ENCODE results near the gene RHEX.
"Not testable (repeated sequence)": the region's sequence is repeated elsewhere in the genome, so short reads cannot be mapped to it uniquely, and the experiment has no call there.

Gene RHEX

DNA sequence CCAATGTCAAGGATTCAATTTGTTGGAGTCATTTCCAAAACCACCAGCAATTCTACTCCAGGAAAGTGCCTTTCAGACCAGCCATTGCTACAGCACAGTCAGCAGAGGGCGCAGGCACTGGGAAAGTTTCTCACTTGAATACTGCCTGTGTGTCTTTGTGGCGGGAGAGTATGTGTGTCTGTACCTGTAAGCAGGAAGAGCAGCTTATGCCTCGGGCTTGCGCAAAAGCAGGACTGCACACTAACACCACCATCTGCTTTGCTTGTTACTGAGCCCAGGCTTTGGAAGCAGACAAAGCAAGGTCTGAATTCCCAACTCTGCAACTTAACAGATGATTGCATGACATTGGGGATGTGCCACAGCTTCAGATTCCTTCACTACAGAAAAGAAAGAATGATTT is 22.3 kb upstream of the RHEX start:
- no peak for DNase-seq

DNA sequence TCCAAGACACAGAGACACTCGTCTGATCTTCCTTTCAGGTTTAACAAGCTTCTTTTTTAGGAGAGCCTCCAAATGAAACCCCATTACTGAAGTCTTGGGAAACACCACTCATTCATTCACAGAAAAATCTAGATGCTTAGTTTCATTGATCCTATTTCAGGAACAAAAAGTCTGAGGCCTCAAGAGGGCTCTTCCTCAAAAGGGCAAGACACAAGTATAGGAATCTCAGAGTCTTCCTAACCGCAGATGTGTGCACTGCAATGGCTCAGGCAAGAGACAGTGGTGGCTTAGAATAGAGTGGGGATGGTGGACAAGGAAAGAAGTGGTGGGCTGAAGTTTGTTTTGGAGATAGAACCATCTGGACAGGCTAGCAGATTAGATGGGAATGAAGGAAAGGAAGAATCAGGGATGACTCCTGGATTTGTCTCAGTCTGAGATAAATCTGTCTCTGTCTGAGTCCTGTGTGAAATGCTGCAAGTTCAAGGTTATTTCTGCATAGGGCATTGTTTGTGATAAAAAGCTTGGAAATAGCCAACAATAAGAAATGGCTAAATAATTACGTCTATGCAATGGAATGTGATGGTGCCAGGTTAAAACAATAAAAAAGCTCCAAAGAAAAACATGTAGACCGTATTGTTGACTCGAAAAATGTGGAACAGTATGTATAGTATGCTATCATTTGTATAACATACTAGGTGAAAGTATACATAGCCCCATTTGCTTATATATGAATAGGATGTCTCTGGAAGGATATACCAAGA is 20.4 kb upstream of the RHEX start:
- no peak for DNase-seq

DNA sequence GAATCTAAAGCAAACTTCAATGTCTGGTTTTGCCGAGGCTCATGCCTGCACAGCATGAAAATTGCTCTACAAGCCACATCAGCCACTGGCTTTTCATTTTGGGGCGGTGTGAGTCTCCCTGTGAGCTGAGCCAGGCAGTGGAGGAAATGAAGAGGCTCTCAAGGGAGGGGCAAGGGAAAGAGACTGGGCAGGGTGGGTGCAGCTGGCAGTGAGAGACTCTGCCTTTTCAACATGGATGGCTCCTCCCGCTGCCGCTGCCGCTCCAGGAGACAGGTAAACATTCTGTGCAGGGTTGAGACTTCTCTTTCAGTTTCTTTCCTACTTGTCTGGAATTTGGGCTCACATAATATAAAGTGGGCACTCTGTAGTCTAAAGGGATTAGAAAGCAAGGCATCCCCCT is 17.9 kb upstream of the RHEX start:
- DNase-seq: no peak

DNA sequence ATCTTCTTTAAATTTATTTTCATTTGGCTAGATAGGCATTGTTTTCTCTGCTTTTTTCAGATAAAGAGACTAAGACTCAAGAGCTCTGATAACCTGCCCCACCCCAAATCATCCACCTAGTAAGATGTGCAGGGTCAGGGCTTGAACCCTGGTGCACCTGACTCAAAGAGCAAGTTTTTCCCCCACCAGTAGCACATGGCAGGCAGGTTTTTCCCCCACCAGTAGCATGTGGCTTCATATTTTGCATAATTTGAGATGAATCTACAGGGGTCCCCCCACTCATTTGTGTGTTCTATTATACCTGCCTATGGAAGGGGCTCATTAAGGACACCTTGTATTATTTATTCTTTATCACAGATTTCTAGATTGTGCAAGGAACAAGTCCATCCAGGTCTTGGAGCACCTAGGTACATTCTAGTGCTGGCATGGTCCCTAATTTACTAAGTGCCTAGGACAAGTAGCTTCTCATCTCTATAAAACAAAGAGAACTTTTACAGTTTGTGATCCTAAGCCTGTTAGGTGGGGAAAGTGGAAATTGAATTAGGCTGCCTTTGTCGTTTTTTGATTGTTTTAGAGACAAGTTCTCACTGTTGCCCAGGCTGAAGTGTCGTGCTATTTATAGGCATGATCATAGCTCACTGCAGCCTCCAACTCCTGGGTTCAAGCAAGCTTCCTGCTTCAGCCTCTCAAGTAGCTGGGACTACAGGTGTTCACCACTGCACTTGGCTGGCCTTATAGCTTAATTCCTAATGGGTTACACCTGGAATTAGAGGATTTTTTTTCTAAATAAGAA is 16.1 kb upstream of the RHEX start:
- DNase-seq: no peak

DNA sequence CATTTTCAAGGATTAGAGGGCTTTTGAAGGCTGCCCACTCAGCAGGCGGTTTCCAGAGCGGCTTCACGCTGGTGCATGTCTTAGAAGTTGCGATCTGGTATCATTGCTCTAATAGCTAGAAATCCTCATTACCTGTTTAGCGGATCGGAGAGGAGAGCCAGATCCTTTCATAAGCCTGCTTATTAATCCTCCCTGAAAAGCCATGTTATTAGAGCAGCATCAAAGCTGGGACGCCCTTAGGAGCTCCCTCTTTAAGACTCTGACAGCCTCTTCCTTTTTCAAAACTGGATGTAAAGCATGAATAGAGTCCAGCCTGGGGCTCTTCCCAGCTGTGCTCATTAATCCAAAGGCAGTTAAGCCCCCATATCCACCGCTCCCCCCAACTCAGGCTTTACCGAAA is 15.4 kb upstream of the RHEX start:
- no peak for DNase-seq

DNA sequence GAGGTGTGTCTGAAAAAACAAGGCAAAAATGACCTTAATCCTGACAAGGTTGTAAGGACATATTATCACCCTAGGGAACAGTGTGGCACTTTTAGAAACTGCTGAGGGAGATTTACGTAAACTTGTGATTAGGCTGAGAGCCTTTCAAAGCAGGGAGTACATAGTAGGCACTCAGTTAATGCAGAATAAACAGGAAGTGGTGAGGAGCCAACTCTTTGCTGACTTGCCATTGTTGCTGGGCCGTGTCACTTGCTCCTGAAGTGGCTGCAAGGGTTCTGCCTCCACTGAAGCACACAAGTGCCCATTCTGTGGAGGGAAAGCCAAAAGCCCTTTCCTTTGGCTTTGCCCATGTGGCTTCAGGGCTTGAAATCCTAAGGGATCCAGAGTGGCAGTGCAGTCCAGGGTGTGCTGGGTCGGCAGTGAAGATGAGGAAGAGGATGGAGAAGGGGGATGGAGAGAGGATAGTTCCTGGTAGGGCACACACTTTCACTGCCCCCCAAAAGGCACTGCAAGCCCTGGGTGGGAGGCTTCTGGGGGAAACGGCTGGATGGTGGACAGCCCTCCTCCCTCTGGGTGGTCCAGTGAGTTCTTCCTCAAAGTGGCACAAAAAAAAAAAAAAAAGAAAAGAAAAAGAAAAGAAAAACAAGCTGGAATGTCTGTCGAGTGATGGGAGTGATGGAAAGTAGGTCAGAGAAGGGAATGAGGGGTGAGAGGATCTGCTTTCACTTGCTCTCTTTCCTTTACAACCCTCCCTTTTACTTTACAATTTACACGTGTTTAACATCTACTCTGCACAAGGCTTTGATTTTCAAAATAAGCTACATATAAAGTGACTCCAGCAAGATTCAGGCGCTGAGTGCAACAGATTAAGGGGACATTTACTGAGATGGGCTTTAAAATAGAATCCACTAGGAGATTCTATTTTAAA is 13.7 kb upstream of the RHEX start:
- no peak for DNase-seq

DNA sequence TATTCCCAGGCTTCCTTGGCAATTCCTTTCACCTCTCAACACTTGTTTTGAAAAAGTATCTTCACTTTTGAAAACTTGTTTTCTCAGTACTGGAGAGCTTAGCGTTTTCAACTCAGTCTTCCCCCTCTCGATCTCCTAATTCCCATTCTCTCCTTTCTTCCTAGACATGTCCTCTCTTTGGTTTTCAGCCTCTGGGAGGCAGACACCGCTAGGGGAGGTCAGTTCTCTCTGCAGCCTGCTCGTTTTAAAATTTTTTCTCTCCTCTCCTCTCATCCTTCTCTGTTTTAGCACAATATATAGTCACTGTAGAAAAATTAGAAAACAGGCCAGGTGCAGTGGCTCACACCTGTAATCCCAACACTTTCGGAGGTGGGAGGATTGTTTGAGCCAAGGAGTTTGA is 12.6 kb upstream of the RHEX start:
- DNase-seq: no peak

DNA sequence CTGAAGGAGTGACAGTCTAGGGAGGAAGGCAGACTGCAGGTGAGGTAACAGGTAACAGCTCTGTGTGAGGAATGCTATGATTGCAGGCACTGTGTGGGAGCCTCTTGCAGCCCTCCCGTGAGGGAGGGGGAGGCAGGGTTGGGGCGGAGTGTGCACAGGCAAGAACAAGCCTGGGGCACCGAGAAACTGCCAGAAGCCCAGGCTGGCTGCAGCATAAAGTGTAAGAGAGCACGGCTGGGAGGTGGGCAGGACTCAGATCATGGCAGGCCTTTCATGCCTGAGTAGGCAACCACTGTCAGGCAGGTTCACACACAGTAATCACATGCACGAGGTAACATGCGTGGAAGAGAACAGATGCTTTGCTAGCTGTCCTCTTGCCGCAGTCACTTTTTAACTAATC is 11.3 kb upstream of the RHEX start:
- no peak for DNase-seq

DNA sequence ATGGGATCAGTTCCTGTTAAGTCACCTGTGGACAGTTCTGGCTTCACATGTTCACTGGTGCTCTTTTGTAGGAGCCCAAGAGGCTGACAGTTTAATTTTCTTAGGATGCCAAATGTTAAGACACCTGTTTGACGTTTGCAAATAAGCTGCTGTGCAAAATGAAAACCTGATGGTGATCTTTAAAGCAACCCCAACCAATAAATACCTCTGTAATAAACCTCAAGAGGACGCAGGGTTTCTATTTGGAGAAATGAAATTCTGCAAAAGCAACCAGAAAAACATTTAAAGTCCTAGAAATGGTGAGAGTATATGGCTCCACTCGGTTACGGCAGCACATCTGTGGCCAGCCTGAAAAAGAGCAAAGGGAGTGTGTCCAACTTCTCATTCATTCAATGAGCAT is 5.7 kb upstream of the RHEX start:
- no peak for DNase-seq

DNA sequence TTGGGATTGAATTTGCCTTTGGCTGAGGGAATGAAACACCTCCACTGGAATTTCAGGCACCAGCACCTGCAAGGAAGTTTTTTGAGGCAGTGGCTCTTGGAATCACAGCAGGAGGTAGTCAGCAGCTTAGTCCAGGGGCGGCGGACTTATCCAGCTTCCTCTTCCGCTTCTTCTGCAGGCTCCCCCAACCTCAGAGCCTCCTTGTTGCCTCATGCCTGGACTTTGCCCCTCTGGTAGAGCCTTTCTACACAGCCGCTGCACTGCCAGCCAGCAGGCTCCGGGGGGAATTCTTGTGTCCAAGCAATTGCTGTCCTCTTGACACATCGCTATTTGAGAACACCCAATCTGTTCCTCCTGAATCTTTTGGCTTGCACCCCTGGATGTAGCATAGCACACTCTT is 4.4 kb upstream of the RHEX start:
- no peak for DNase-seq

DNA sequence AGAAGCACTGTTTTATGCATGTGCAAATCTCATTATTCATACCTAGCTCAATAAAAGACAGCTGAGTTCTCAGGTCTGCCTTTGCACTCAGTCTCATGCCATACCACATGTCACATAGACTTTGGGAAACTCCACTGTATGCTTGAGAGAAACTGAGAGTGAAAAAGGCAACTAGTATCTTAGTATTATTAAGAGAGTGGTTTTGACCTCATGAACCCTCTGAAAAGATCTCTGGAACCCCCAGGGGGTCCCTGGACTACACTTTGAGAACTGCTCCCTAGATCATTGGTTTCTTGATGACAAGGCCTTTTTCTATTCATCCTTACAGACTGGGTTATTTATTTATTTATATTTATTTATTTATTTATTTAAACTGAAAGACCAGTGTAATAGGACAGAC is 3.7 kb upstream of the RHEX start:
- no peak for DNase-seq

DNA sequence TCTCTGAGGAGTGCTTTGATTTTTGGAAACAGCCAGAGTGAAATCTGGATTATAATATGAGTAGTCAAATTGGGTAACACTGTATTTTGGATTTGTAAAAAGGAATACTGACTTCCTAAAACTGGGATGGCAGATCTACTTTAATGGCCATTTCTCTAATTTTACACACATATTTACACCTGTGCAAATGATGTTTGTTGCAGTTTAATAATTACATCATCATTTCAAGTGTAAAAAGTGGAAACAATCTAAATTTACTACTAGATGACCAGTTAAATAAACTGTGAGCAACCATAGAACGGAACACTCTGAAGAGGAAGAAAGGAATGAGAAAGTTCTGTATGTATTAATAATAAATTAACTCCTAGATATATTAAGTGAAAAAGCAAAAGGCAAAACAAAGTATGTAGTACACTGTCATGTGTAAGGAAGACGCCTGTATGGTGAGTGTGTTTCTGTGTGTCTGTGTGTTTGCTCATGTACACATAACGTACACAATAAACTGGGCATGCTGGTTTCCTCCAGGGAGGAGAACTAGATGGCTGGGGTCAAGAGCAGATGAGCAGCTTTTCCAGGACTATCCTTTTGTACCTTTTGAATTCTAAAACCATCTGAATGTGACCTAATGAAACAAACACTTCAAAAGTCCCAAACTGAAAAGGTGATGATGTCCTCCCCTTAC is 2.9 kb upstream of the RHEX start:
- no peak for DNase-seq

DNA sequence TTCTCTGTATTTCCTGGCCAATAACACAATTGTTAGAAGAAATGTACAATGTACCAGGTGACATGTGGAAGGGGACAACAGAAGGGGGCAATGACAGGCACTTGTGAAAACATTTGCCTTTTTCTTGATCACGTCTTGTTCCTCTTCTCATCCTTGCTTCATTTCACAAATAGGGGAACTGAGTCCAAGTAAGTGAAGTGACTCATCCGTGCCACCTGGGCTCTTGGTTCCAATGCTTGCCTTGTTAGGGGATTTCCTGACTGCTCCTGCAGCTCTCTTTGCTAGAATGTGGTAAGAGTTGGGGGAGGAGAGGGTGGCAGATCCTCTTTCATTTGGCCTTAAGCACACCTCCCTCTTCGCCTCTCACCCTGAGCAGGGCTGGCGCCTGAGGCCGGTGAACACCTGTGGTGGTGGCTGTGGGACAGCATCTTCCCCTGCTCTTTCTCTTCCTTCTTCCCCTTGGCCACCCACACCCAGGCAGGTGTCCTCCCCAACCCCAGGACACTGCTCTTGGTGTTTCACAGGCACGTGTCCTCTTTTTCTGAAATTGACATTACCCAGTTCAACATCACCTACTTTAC is 2.2 kb upstream of the RHEX start:
- no peak for DNase-seq

DNA sequence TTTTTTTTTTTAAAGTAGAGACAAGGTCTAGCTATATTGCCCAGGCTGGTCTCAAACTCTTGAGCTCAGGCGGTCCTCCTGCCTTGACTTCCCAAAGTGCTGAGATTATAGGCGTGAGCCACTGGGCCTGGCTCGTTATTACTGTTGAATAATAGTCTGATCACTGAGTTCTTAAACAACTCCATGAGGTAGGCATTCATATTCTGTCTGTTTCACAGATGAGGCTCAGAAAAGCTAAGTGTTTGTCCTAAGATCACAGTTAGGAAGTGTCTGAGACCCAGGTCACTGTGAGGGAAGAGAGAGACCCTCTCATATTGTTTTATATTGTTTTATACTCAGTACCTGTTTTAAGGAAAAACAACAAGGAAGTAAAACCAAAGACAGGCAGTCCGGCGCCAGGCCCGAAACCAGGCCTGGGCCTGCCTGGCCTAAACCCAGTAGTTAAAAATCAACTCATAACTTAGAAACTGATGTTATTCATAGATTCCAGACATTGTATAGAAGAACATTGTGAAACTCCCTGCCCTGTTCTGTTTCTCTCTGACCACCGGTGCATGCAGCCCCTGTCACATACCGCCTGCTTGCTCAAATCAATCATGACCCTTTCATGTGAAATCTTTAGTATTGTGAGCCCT is 625 bp upstream of the RHEX start:
- not testable (repeated sequence) for DNase-seq

DNA sequence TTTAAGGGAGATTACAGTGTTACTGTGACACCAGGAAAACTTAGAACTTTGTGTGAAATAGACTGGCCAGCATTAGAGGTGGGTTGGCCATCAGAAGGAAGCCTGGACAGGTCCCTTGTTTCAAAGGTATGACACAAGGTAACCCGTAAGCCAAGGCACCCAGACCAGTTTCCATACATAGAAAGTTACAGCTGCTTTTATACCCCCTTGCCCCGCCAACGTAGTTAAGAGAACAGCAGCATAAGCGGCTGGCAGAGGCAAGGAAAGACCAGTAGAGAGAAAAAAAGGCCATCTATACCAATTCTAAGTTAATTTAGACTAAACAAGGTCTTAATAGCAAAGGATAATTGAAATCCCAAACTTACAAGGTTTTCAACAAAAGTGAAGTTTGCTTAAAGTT is 643 bp downstream of the RHEX start:
- not testable (repeated sequence) for DNase-seq

DNA sequence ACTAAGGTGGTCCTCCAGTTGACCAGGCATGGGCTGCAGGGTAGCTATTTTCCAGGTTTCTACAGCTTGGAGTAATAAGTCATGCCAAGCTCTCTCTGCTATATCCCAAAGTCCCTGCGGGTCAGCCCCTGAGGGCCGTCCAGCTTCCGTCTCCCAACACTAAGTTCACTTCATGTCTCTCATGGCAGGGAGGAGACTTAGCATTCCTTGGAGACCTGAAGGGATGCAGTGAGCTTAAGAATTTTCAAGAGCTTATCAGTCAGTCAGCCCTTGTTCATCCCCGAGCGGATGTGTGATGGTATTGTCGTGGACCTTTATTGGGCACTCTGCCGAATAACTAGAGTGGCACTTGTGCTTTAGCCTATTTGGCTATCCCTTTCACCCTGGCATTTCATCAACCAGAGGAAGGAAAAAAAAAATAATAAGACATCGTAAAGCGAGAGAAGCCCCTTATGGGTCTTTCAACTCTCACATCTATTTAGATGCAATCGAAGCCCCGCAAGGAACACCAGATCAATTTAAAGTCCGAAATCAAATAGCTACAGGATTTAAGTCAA is 2.2 kb downstream of the RHEX start:
- not testable (repeated sequence) for DNase-seq

DNA sequence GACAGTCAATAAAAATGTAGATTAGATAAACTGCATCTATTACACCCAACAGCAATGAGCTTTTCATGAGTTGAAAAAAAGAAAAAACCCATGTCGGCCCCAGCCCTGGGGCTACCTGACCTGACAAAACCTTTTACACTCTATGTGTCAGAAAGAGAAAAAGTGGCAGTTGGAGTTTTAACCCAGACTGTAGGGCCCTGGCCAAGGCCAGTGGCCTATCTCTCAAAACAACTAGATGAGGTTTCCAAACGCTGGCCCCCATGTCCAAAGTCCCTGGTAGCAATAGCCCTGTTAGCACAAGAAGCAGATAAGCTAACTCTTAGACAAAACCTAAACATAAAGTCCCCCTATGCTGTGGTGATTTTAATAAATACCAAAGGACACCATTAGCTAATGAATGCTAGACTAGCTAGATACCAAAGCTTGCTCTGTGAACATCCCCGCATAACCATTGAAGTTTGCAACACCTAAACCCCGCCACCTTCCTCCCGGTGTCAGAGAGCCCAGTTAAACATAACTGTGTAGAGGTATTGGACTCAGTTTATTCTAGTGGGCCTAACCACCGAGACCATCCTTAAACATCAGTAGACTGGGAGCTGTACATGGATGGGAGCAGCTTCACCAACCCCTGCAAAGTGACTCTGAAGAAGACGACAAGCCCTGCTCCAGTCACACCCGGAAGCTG is 2.8 kb downstream of the RHEX start:
- DNase-seq: not testable (repeated sequence)

DNA sequence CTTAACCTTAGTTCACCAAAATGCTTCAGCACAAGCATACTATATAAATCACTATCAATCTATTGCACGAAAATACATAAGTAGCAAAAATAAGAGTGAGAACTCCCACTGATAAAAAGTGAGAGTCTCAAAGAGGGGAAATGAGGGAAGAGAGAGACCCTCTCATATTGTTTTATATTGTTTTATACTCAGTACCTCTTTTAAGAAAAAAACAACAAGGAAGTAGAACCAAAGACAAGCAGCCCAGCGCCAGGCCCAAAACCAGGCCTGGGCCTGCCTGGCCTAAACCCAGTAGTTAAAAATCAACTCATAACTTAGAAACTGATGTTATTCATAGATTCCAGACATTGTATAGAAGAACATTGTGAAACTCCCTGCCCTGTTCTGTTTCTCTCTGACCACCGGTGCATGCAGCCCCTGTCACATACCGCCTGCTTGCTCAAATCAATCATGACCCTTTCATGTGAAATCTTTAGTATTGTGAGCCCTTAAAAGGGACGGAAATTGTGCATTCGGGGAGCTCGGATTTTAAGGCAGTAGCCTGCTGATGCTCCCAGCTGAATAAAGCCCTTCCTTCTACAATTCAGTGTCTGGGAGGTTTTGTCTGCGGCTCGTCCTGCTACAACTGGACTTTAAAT is 5.4 kb downstream of the RHEX start:
- not testable (repeated sequence) for DNase-seq

DNA sequence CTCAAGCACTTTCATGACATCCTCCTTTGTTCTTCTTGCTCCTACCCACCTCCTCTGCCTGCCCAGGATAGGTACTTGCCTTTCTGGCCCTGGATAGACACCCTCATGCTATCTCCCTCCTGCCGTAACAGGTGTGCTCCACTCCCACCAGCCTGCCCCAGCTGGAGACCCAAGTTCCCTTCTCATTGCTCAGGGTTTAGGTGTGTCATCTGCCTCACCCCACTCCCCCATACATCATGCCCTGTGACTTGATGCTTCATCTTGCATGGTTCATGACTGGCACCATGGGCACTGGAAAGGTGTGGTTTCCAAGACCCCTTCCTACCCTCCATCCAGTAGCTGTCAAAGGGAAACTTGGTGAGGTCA is 5.9 kb downstream of the RHEX start:
- no peak for DNase-seq

DNA sequence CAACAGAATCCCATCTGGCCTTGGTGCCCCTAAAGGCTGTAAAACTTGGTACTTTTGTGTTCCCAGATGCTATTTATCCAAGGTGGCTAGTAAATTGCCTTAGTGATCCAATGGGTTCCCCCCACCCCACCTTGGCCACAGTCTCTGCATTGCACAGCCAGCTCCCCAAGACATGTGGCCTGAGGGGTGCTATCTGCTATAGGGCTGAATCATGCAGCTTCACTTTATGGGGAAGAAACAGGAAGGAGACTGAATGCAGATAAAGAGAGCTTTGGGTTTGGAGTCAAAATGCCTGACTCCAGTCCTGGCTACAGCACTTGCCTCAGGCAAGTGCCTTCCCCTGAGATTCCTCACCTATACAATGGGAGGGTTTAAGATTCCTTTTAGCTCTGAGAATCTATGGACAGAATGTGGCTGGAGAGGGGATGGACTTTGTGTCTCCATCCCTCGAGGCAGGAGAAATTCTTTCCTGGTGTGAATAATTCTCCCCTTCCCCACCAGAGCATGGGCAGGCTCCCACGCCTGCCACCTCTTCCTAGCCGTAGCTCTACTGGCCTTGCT is 6.5 kb downstream of the RHEX start:
- no peak for DNase-seq
